Neutrophil (primary cell): ENCODE results near the gene MEGF6.
"Not testable (repeated sequence)": the region's sequence is repeated elsewhere in the genome, so short reads cannot be mapped to it uniquely, and the experiment has no call there.

Experiments
- H3K27ac ChIP-seq: fragments of 200-600 bp; sonication (generic); 2 replicates; pipeline ENCODE4 v1.5.1; 2016; ENCODE audit warnings: mild to moderate bottlenecking, moderate library complexity
- H3K27me3 ChIP-seq: fragments of 200-600 bp; sonication (generic); 2 replicates; pipeline ENCODE4 v1.6.0; 2016; ENCODE audit warnings: mild to moderate bottlenecking
- H3K36me3 ChIP-seq: fragments of 200-600 bp; sonication (generic); 2 replicates; pipeline ENCODE4 v1.5.1; 2017
- H3K4me1 ChIP-seq, 2 experiments: fragments of 200-600 bp in 1 of 2; sonication (generic) in 1 of 2; 1 replicate in 1 of 2; 2 replicates in 1 of 2; pipeline versions ENCODE4 v1.5.1 to v1.6.1; 2013 to 2016; ENCODE audit warnings: low read depth in 1 of 2, low read length in 1 of 2, mild to moderate bottlenecking in 1 of 2, moderate library complexity in 1 of 2; ENCODE audit not compliant: control insufficient read depth in 1 of 2, insufficient read depth in 1 of 2
- H3K4me3 ChIP-seq, 2 experiments: fragments of 200-600 bp in 1 of 2; sonication (generic) in 1 of 2; 1 replicate in 1 of 2; 2 replicates in 1 of 2; pipeline ENCODE4 v1.5.1; 2013 to 2016; ENCODE audit warnings: low read depth in 1 of 2, low read length in 1 of 2, mild to moderate bottlenecking in 1 of 2, moderate library complexity in 1 of 2
- H3K9me3 ChIP-seq: fragments of 200-600 bp; sonication (generic); 2 replicates; pipeline ENCODE4 v1.5.1; 2016
- CTCF ChIP-seq: fragments of 200-600 bp; sonication (generic); IDR thresholded peaks from 2 replicates; pipeline ENCODE4 v1.5.1; 2016; ENCODE audit warnings: antibody characterized with exemption

Gene MEGF6

GRCh38 chr1:3625151-3625907 is 14.0 kb upstream of the MEGF6 start:
- H3K27me3 ChIP-seq = no peaks in the 10 kb centered on the region
- peaks cover 53% of the 10 kb centered on the region for H3K36me3 ChIP-seq
- H3K4me1 ChIP-seq = peaks cover 36 to 37% of the 10 kb centered on the region in 2 experiments
- peak overlapping the region; percentile 91 for H3K27ac ChIP-seq
- TF ChIP-seq CTCF = no peak
- H3K4me3 ChIP-seq = peak overlapping the region; percentile 98
- no peaks in the 10 kb centered on the region for H3K9me3 ChIP-seq

- Histone ChIP-seq H3K4me1 (peaks cover 34 to 36% of the 10 kb centered on the region in 2 experiments), H3K9me3 (no peaks in the 10 kb centered on the region), H3K27me3 (no peaks in the 10 kb centered on the region), H3K4me3 (peak within 1 kb of the TSS; percentile 98), H3K27ac (peak within 1 kb of the TSS; percentile 91), H3K36me3 (peaks cover 44% of the 10 kb centered on the region)
- TF ChIP-seq CTCF = no peak
Observed at GRCh38 chr1:3624200-3625136, 13.2 kb upstream of the MEGF6 start, which contains the start of gene TPRG1L. Gene TPRG1L (plus strand): TSS chr1:3625015. CDS start chr1:3625073, 58 bp downstream.

GRCh38 chr1:3623441-3624199 is 12.3 kb upstream of the MEGF6 start:
- peaks cover 36% of the 10 kb centered on the region for H3K36me3 ChIP-seq
- no peaks in the 10 kb centered on the region for H3K9me3 ChIP-seq
- H3K27me3 ChIP-seq = no peaks in the 10 kb centered on the region
- H3K4me3 ChIP-seq = peak overlapping the region; percentile 98
- H3K4me1 ChIP-seq = peaks cover 40 to 42% of the 10 kb centered on the region in 2 experiments
- no peak for TF ChIP-seq CTCF
- peak overlapping the region; percentile 91 for H3K27ac ChIP-seq

GRCh38 chr1:3622102-3622501 is 10.8 kb upstream of the MEGF6 start:
- Histone ChIP-seq H3K36me3 (peaks cover 21% of the 10 kb centered on the region), H3K4me1 (peaks cover 43 to 44% of the 10 kb centered on the region in 2 experiments)
- not testable (repeated sequence) for H3K27me3 ChIP-seq, H3K27ac ChIP-seq, H3K4me3 ChIP-seq, H3K9me3 ChIP-seq

GRCh38 chr1:3621151-3621671 is 9.9 kb upstream of the MEGF6 start:
- peaks cover 13% of the 10 kb centered on the region for H3K36me3 ChIP-seq
- H3K4me1 ChIP-seq = peaks cover 42 to 44% of the 10 kb centered on the region in 2 experiments
- not testable (repeated sequence) for H3K4me3 ChIP-seq, H3K27me3 ChIP-seq, H3K9me3 ChIP-seq
- TF ChIP-seq CTCF = peak; percentile 72
- peak overlapping the region; percentile 31 for H3K27ac ChIP-seq
